Hepatocyte (in vitro differentiated cells): ENCODE results near the gene CPE.

Experiments used
- EZH2 ChIP-seq: fragments of 200-600 bp; sonication (generic); IDR thresholded peaks from 2 replicates; pipeline ENCODE4 v1.6.1; 2016; ENCODE audit warnings: antibody characterized with exemption, mild to moderate bottlenecking, borderline replicate concordance
- TF ChIP-seq, protein P1 (sequence below): fragments of 200-600 bp; sonication (generic); IDR thresholded peaks from 2 replicates; pipeline ENCODE4 v1.5.1; 2016; ENCODE audit warnings: antibody characterized with exemption, mild to moderate bottlenecking; ENCODE audit not compliant: poor library complexity

DNA sequence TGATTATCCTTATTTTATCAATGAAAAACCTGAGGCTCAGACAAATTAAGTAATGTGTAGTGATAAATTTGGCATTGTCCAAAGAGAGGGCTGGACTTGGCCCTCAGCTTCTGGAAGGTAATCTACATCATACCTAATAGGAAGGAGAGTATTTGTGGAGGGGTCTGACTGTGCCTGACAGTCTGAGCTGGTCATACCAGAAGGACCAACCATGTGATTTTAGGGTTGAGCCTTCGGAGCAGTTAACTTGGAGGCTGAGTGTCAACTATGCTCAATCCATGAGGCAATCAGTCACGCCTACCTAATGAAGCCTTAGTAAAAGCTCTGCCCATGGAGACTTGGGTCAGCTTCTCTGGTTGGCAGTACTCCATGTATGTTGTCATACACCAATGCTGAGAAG, 136.4 kb downstream of the CPE start:
- TF ChIP-seq, protein P1, sequence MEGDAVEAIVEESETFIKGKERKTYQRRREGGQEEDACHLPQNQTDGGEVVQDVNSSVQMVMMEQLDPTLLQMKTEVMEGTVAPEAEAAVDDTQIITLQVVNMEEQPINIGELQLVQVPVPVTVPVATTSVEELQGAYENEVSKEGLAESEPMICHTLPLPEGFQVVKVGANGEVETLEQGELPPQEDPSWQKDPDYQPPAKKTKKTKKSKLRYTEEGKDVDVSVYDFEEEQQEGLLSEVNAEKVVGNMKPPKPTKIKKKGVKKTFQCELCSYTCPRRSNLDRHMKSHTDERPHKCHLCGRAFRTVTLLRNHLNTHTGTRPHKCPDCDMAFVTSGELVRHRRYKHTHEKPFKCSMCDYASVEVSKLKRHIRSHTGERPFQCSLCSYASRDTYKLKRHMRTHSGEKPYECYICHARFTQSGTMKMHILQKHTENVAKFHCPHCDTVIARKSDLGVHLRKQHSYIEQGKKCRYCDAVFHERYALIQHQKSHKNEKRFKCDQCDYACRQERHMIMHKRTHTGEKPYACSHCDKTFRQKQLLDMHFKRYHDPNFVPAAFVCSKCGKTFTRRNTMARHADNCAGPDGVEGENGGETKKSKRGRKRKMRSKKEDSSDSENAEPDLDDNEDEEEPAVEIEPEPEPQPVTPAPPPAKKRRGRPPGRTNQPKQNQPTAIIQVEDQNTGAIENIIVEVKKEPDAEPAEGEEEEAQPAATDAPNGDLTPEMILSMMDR = no peak
- no peak for TF ChIP-seq EZH2
